ENCODE measurements around the gene KCTD19.

KCTD19 gene

DNA sequence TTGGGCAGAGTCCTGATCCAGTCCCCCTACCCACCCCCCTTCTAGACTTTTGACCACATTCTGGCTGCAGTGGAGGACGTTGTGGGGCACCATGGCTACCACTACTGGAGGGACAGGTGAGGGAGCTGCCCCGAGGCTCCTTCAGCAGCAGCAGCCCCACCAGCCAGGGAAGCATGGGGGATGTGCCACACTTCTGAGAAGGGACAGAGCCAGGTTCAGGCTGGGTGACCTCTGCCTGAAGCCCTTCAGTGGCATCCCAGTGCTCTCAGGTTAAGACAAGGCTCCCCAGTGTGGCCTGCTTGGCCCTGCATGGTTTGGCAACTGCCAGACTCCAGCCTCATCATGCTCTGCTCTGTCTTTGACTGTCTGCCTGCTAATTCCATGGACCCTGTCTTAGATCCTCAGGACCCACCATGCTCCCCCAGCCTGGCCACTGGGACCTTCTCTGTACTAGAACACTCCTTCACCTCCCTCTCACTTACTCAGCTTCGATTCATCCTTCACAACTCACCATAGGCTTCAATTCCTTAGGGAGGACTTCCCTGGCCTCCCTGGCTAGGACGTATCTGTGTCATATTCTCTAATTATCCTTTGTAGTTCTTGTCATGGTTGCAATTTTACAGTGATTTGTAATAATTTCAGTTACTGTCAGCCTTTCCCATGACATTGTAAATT is 68.9 kb downstream of the KCTD19 start:
- DNase-seq = no peak

GRCh38 chr16:67256701-67257230 is 69.8 kb downstream of the KCTD19 start:
- no peak for DNase-seq

DNA sequence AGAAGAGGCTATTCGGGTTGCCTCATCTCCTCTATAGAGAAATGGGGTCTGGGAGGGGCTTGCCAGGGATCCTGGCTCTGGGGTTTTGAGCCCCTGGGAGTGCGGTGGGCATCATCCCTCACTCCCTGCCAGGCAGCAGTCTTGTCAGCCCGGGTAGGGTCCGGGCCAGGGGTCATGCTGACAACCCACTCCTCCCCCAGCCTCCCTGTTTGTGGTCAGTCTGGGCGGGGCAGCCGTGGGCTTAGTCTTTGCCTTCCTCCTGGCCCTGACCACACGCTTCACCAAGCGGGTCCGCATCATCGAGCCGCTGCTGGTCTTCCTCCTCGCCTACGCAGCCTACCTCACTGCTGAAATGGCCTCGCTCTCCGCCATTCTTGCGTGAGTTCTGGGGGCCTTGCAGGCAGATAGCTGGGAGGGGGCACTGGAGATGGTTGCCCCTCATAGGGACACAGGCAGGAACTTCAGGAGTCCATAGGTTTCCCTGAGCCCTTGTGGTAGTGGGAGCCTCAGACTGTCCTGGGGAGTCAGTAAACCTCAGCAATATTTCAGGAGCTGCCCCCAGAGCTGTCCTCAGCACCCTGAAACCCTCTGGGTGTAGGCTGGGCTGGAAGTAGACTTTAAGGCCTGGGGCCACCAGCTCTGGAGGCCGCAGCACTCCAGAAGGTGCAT is 70.9 kb downstream of the KCTD19 start:
- no peak for DNase-seq

DNA sequence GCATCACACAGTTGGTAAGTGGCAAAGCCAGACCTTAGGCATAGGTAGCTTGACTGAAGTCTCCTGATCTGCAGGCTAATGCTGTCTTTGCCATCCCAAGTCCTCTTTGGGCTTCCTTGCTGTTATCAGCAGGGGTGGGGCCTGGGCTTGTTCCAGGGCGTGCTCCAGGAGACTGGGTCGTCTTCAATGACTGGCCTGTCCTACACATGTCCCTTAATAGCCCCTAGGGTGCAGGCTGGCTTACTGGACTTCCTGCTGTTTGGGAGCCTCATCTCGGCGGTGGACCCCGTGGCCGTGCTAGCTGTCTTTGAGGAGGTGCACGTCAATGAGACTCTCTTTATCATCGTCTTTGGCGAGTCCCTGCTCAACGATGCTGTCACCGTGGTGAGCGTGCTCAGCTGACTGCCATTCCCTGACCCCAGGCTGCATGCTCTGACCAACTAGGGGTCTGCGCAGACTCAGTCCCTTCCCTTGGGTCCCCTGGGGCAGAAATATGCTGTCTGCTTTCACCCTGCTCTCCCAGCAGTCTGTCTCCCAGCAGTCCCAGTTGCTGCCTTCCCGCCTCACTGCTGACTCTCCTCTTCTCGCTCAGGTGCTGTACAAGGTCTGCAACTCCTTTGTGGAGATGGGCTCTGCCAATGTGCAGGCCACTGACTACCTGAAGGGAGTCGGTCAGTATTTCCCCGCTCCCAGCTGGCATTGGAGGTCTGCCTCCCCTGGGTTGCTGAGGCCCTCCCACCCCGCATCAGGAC is 71.6 kb downstream of the KCTD19 start:
- DNase-seq = no peak

- DNase-seq = no peak
These were observed 73.7 kb downstream of the KCTD19 start for GRCh38 chr16:67252609-67253497.

GRCh38 chr16:67250045-67250327 is 76.6 kb downstream of the KCTD19 start:
- DNase-seq = no peak

- no peak for DNase-seq
These were observed 77.1 kb downstream of the KCTD19 start for GRCh38 chr16:67249178-67250044.

DNA sequence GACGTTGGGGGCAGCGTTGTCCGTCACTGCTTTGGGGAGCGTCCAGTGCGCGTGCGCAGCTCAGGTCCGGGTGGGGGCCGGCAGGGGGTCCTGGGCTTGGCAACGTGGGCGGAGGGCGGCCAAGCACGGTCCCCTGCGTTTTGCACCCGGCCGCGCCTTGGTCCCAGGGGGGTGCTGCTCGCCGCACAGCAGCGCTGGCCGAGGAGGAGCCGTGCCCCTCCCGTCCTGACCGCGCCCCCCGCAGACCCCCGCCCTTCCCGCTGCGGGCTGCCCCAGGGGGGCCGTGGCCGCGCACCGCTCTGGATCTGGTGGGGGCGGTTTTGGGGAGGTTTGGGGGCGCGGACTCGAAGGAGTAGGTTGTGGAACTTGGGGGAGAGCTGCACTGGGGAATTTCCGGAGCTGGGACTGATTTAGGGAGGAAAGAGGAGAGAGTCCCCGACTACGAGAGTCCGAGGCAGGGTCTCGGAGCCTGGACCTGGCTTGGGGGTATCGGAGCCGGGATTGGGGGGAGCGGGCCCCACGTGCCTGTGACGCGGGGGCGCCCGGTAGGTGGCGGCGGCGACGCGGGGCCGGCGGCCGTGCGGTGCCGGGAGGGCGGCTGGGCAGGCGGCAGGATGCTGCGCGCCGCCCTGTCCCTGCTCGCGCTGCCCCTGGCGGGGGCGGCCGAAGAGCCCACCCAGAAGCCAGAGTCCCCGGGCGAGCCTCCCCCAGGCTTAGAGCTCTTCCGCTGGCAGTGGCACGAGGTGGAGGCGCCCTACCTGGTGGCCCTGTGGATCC is 78.0 kb downstream of the KCTD19 start, which contains the start of gene SLC9A5:
SLC9A5 (plus strand) TSS at position 579 of the 777 bp plus-strand sequence; CDS start at position 615, 36 bp downstream.
- no peak for DNase-seq

GRCh38 chr16:67248073-67248400 is 78.5 kb downstream of the KCTD19 start:
- DNase-seq = no peak

DNA sequence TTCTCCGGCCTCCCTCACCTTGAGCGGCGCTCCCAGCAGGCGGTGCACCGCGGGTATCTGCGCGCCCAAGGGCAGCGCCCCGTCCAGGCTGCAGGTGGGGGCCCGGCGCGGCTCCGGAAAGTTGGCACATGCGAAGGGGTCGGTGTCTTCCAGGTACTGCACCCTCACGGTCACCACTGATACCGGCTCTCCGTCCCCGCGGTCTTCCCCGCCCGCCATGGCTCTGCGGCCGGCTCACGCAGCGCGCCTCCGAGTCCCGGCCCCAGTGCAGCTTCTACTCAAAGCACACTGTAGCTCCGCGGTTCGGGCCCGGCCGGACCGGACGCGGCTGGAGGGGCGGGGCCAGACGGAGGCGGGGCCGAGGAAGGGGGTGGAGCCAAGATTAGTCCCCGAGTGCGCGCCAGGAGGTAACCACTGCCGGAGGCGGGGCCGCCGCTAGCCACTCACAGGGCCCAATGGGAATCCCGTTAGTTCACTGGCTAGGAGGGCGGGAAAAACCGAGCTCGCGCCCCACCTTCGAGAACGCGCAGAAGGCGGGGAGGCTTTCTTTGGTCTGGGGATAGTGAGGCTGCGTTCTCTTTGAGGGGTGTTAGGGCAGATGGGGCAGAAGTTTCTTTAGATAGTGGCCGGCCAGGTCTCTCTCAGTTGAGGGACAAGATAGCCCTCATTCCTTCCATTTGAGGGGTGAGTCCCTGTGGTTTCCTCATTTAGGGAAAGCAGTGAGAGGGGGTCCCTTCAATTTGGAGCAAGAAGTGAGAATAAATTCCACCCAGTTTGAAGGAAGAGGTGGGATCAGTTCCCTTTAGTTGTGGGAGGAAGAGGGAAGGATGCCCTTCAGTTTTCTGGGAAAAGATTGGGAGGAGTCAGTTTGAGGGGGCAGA is 79.1 kb downstream of the KCTD19 start, which contains the start of gene FHOD1:
FHOD1 (minus strand) TSS at position 290 of the 881 bp plus-strand sequence; CDS start at position 219, 71 bp downstream.
- peak; percentile 78 for DNase-seq

GRCh38 chr16:67246756-67247191 is 79.8 kb downstream of the KCTD19 start:
- no peak for DNase-seq

GRCh38 chr16:67246081-67246755 is 80.3 kb downstream of the KCTD19 start:
- DNase-seq = no peak

GRCh38 chr16:67245674-67246080 is 80.9 kb downstream of the KCTD19 start:
- DNase-seq = no peak

- no peak for DNase-seq
These were observed 81.4 kb downstream of the KCTD19 start for GRCh38 chr16:67245186-67245585.

DNA sequence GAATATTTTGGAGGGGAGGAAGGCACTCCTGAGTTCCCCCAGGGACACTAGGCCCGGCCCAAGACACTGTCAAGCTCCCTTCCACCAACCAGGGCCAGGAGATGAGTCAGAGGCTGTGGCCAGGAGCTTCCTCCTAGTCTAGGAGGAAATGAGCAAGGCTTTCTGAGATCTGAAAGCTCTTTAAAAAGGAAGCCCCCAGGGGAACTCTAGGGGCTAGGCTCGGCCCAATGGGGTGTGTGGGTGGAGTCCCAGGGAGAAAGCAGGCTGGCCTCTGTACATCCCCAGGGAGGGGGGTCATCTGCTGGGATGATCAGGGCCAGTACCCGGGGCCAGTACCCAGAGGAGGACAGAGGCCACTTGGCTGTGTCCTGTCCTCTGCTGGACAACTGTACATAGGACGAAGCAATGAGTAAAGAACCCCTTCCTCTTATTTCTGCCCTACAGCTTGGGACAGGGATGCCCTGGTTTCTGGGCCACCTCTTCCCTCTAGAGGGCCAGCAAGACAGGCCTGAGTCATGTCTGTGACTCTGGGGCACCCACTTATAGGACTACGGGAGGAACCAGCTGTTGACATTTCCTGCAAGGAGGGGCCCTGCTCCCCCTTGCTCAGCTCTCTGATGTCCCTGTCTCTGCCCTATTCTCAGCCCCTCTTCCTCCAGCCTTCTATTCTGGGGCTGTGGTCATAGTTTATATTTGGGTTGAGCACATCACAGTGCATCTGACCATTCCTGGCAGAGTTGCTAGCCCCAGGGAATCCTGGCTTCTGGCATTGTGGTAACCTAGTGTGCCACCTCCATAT is 82.0 kb downstream of the KCTD19 start:
- DNase-seq = no peak

- no peak for DNase-seq
These were observed 83.1 kb downstream of the KCTD19 start for GRCh38 chr16:67243481-67243880.

GRCh38 chr16:67242138-67242730 is 84.3 kb downstream of the KCTD19 start:
- DNase-seq = no peak
